ACHN (cell line): ENCODE measurements around the gene PON1.

Source experiments
- DNase-seq: peaks from one replicate; pipeline ENCODE4 v3.0.0-alpha.2; 2015
- in situ Hi-C: cut with HindIII; loops from 2 replicates; pipeline ENCODE4 v1.10.0; 2017; ENCODE audit warnings: low sequenced_read_pairs, low pct_ligation_motif_present, low pct_unique_long_range_greater_than_20kb

PON1 gene

DNA sequence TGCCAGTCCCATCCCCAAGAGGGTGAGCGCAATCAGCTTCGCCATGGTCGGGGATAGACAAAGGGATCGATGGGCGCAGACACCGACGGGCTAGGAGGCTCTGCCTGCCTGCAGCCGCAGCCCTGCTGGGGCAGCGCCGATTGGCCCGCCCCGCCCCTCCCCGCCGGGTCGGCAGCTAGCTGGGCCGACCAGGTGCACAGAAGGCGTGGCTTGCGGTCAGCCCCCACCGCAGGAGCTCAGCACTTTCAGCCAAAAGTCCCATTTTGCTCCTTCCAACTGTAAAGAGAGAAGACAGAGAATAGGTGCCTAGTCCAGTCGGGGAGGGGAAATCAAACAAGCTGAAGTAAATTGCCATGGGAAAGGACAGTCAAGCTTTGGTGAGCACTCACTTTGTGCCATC is at the start of gene PON1:
PON1 (minus strand) TSS at position 102 of the 400 bp plus-strand sequence; CDS start at position 45, 57 bp downstream.
- in situ Hi-C loops, result no loop called here
- no peak for DNase-seq

DNA sequence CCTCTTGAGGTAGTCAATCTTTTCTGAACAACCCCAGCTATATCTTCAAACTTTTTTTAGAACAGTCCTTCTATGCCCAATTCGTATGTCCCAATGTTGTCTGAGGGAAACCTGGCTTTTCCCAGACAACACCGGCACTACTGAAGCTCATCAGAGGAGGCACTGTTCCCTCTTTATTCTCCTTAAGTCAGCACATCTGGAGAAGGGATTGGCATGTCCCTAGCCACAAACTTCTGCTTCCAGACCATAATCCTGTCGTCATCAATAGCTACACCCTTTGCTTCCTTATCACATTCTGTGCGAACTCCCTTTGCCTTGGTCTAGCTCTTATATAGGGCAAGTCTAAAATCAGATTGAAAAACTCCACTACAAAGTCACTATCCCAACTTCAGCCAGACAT is 49.0 kb upstream of the PON1 start:
- in situ Hi-C loops, result no loop called here
- DNase-seq, result no peak

DNA sequence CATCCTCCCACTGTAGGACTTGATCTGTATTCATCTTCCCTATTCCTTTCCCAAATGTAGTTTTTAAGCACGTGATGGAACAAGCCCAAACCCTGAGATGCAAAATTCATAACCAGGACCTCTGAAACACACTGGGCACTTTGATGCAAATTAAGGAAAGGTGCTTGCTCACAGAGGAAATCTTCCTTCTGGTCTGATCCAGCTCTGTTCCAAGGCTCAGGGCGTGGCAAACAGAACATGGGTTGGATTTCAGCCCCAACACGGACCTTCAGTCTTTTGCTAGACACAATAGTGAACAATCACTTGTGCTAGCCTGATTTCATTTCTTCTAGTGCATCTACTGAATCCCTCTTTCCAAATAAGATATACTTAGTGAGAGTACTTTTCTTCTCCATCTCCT is 43.9 kb upstream of the PON1 start:
- in situ Hi-C loops, result no loop called here
- DNase-seq, result no peak

DNA sequence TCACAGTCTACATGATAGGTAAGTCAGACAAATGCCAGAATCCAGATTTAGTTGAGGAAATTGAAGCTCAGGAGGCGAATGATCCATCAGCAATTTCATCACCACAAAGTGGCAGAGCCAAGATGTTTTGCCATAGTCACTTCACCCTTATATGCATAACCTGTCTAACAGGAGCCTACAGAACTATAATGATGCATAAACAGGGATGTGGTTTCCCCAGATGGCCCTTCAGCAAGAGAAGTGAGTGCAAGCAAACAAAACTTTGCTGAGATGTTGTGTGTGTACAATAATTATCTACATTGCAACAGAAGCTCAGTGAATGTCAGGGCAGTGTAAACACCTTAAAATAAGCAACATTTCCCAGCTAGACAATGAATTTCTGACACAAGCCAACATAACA is 43.3 kb upstream of the PON1 start:
- DNase-seq, result no peak
- in situ Hi-C loops, result no loop called here

DNA sequence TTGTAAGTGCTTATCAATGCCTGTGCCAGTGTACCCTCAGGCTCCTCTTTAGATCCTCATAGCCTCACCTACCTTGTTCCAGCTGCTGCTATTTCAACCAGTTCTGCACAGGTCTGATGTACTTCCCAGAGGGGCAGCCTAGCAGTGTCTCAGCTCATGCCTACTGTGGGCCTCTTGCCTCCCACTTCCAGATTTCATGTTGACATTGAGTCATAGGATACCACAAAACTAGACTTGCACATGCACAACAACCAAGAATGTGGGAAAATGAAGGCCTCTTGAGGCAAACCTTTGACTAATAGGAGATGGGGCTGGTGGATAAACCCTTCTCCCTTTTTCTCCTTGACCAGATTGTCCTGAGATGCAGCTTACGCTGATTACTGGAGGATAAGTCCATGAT is 40.8 kb upstream of the PON1 start:
- in situ Hi-C loops, result no loop called here
- DNase-seq, result no peak

GRCh38 chr7:95357623-95358022 is 33.3 kb upstream of the PON1 start:
- in situ Hi-C loops, result no loop called here
- no peak for DNase-seq

- in situ Hi-C loops, result no loop called here
- DNase-seq, result no peak
Observed at GRCh38 chr7:95342642-95343307, 18.4 kb upstream of the PON1 start.

DNA sequence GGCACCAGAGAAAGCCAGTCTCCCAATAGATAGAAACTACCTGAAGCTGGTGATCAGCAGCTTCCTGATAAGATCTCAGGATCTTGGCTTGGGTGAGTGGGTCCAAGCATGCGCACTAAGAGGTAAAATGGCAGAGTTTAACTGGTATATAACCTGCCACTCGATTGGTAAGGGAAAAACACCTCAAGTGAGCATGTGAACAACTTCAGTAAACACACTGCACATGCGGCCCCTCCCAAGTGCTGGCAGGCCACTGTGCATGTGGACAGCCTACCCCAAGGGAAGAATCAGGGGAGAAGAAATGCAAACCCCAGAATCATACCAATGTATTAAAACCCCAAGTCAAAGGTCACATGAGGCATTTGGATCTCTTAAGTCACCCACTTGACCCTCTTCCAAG is 17.7 kb upstream of the PON1 start:
- no peak for DNase-seq
- in situ Hi-C loops, result no loop called here

DNA sequence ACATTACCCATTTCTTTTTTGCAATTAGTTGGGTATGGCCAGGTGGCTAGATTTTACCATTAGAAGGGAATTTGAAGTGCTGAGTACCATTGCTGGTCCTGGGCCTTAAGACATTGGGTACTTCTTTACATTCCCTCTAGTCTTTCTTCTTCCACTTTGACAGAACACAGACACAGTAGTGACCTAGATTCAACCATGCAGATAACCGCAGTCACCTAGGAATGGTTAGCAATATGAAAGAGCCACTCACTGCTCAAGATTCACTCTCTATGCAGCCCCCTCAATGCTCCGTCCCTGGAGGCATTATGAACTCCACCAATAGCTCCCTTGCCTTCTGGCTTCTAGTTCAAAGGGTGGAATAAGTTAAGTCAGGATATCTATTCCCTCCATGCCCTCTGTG is 16.2 kb upstream of the PON1 start:
- no peak for DNase-seq
- in situ Hi-C loops, result no loop called here

DNA sequence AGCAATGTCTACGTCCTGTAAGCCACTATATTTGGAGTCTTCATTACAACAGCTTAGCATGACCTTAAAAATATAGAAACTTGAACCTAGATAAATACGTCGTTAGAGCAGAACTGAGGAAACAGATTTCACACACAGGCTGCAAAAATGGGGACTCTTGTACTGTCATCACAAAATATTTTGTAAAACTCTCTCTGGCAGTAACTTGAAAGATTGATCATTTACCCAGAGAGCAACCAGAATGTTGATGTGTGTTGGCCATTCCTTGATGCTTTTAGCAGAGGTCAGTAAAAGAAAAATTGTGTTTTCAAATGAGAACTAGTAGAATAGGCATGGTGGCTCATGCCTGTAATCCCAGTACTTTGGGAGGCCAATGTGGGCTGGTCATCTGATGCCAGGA is 14.5 kb upstream of the PON1 start:
- in situ Hi-C loops, result no loop called here

GRCh38 chr7:95335093-95335492 is 10.8 kb upstream of the PON1 start:
- in situ Hi-C loops, result no loop called here
- peak; percentile 86 for DNase-seq

More for the DNA sequence above, 14.5 kb upstream of the PON1 start:
- no peak for DNase-seq

- no peak for DNase-seq
- in situ Hi-C loops, result no loop called here
Observed at GRCh38 chr7:95334447-95334846, 10.1 kb upstream of the PON1 start.

- in situ Hi-C loops, result no loop called here
- DNase-seq, result no peak
Observed at GRCh38 chr7:95330961-95331337, 6.6 kb upstream of the PON1 start.

DNA sequence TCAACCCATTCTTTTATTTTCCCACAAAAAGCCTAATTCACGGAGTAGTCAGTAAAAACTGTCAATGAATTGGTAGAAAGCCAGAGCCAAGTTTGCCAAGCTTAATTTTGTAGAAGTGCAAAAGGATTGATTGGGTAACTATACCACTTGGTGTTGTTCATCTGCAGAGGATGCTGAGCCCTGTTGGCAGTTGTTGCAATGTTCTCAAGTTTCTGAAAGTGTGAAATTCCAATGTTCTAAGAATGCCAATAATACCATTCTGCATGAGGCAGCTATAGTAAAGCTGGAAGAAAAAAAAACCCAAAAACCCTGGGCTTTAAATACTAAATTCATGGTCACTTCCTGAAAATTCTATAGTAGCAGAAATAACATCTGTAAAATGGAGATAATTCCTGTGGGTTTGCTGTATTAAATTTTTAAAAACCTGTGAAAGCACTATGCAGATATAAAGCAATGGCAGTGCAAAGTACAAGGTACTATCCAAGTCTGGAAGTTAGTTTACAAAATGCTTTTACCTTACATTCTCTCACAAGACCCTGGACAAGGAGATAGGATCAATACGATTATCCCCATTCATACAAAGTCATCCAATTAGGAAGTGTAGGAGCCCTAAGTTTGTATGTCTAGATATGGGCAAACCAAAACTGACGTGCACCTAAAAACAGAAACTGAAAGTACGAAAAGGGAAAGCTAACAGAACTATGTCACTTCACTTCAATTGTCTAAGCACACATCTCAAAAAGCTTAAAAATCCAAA is 6.0 kb upstream of the PON1 start:
- DNase-seq, result peak; percentile 68
- in situ Hi-C loops, result no loop called here

DNA sequence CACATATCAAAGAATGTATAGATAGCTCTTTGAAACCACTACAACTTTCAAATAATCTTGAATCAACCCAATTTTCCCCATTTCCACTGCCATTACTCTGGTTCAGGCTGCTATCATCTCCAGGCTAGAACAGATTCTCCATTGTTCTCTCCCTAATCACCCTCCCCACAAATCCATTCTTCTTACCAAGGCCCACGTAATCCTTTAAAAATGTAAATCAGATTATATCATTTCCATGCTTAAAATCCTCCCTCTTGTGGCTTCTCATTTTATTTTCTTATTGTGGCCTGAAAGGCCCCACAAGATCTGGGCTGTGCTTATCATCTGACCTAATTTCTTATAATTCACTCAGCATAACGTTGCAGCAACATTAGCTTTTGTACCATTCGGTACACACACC is 3.0 kb upstream of the PON1 start:
- in situ Hi-C loops, result no loop called here

GRCh38 chr7:95323410-95324129 is 762 bp downstream of the PON1 start:
- in situ Hi-C loops, result no loop called here
- no peak for DNase-seq

More for the DNA sequence above, 3.0 kb upstream of the PON1 start:
- DNase-seq, result no peak

DNA sequence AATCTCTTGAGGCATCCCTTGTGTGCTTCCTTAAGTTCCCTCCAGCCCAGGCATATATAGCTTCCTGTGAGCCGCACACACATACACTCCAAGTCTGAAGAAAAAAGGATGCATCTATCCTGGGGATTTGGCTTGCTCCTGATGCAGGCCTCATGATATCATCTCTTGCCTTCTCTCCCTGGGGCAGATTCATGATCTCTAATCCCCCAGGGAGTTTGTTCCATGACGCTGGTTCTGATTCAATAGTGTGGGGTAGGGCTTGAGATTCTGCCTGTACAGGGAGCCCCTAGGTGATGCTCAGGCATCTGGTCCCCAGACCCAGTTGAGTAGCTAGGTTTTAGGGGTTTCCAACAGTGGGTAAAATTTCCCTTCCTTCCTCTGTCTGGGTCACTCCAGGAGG is 1.5 kb downstream of the PON1 start:
- no peak for DNase-seq
- in situ Hi-C loops, result no loop called here

DNA sequence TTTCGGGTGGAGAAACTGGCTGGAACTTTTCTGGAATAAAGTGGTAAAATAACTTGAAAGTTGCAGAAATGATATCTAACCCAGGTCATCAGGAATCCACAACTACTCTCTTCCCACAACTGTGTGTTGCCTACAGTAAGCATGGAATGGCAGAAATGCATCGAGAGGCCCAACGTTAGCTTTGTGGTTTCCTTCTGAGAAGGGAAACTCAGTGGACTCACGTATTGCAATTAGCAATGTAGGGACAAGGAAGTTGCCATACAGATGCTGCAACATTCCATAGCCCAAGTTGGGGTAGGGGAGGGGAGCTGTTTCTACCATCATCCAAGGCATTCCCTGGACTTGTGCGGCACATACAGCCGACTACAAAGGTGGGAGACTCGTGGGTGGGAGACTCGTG is 1.9 kb downstream of the PON1 start:
- no peak for DNase-seq
- in situ Hi-C loops, result no loop called here

DNA sequence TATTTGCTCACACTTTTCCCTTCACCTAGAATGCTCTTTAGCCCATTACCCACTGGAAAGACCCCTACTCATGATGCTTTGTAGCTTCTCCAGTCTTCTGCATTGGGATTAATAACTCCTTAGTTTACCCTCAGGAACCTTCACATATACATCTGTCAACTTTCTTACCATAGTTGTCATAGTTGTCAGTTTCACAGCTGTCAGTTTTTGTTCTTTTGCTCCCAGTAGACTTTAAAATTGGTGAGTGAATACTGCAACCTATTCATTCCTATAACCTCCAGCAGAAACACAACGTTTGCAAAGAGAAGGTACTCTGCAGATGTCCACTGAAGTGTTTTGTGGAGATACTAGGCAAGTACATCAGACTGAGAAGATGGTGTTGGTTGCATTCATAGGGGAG is 2.6 kb downstream of the PON1 start:
- no peak for DNase-seq
- in situ Hi-C loops, result no loop called here

- DNase-seq, result no peak
- in situ Hi-C loops, result no loop called here
Observed at GRCh38 chr7:95320651-95321050, 3.7 kb downstream of the PON1 start.
